Measurements from ENCODE around the gene FBXO11. TPM values are rescaled to one million over a fixed set of nuclear protein-coding genes. Genes with fewer than 3 reads are reported as not detected.

FBXO11 gene
- total RNA-seq: 34.6 and 60.0 TPM in 2 replicates

GRCh38 chr2:47906157-47907038 lies at the start of gene FBXO11:
Gene FBXO11 (minus strand): TSS chr2:47906498. CDS start chr2:47905720, 778 bp downstream.

GRCh38 chr2:47782671-47783485 lies 123.4 kb downstream of the FBXO11 start, which contains the start of gene MSH6:
Gene MSH6 (plus strand): TSS chr2:47783145. CDS start chr2:47783234, 89 bp downstream.

Small RNA genes lying within 50 kb of the gene (small RNA-seq; reads per million reads assigned to genes)
- gene RF00026 (ENCODE audit: low replicate concordance) (not detected), gene RPL36AP15 (ENCODE audit: low replicate concordance) (not detected)

Other genes with a start within 250 kb of the FBXO11 start
- gene MSH6, start 123.4 kb downstream of the FBXO11 start, total RNA-seq: 53.4 and 54.3 TPM in 2 replicates